Sigmoid colon (tissue), 7 donors: ENCODE data around the gene CD34. TPM values are rescaled to one million over a fixed set of nuclear protein-coding genes. Genes with fewer than 3 reads are reported as not detected.

Experiments used
- DNase-seq: peaks from one replicate; pipeline ENCODE4 v3.0.0-alpha.2; 2019
- H3K27ac ChIP-seq, 4 donors: fragments of 200-600 bp; sonication (generic); one replicate each; pipeline ENCODE4 v1.5.1; 2016 to 2019; ENCODE audit warnings: mild to moderate bottlenecking in 1 of 4
- H3K27me3 ChIP-seq, 3 donors: fragments of 200-600 bp; sonication (generic); one replicate each; pipeline ENCODE4 v1.5.1; 2019; ENCODE audit warnings: mild to moderate bottlenecking in 1 of 3
- H3K36me3 ChIP-seq, 4 donors: fragments of 200-600 bp; sonication (generic); one replicate each; pipeline ENCODE4 v1.5.1; 2016 to 2019
- H3K4me1 ChIP-seq, 4 donors: fragments of 200-600 bp; sonication (generic); one replicate each; pipeline ENCODE4 v1.5.1; 2017 to 2019
- H3K4me3 ChIP-seq, 4 donors: fragments of 200-600 bp; sonication (generic); one replicate each; pipeline ENCODE4 v1.5.1; 2017 to 2019; ENCODE audit warnings: mild to moderate bottlenecking in 2 of 4, moderate library complexity in 1 of 4
- H3K9me3 ChIP-seq, 4 donors: fragments of 200-600 bp in 3 of 4; sonication (generic) in 3 of 4; one replicate each; pipeline versions ENCODE4 v1.5.1 to v1.6.1; 2013 to 2019
- EP300 ChIP-seq, 4 donors: sonication (generic); formaldehyde crosslinking; IDR thresholded peaks; one replicate each; pipeline ENCODE4 v1.6.1; 2017; ENCODE audit warnings: antibody characterized with exemption in 4 of 4
- POLR2A ChIP-seq, 2 donors: fragments of 450-650 bp; IDR thresholded peaks; one replicate each; pipeline ENCODE4 v1.6.1; 2016; ENCODE audit warnings: antibody characterized with exemption in 2 of 2, mild to moderate bottlenecking in 2 of 2, moderate library complexity in 2 of 2
- POLR2AphosphoS5 ChIP-seq, 4 donors: sonication (generic); formaldehyde crosslinking; IDR thresholded peaks; one replicate each; pipeline ENCODE4 v1.6.1; 2017; ENCODE audit warnings: antibody characterized with exemption in 4 of 4
- WGBS, 2 donors: extraction: QIAGEN DNeasy Blood & Tissue Kit; methylation state at CpG; one replicate each; pipeline ENCODE4 v1.1.7; 2013; 5-methylcytosine and 5-hydroxymethylcytosine counted together
- intact Hi-C: fragments of 100-400 bp; cut with DNase I; formaldehyde crosslinking; loops from one replicate; pipeline ENCODE4 v1.15.1; 2023
- polyA plus RNA-seq, 3 donors: library from polyadenylated mRNA; stranded (reverse); fragments of 200-250 nt; gene quantifications; one replicate each; pipeline ENCODE4 v1.2.3, GENCODE V29; 2013
- total RNA-seq, 4 donors: library from RNA; depleted of rRNA; stranded (reverse); fragments of >200 nt; gene quantifications; one replicate each; pipeline ENCODE4 v1.1.0, GENCODE V29; 2016
- TF ChIP-seq, protein P1 (sequence below), 4 experiments: fragments of 450-650 bp in 3 of 4; fragments of 200-600 bp in 1 of 4; IDR thresholded peaks; one replicate each; pipeline ENCODE4 v1.5.1; 2016 to 2019; ENCODE audit warnings: antibody characterized with exemption in 4 of 4, mild to moderate bottlenecking in 3 of 4, moderate library complexity in 2 of 4
- donor health status: healthy with polysubstance abuse.
- donor health status: Bipolar disorder and iron deficiency.
- donor health status: healthy.

The CD34 gene
- total and polyA plus RNA-seq, 7 donors, result 1.8 to 58.7 (median 15.9) TPM

DNA sequence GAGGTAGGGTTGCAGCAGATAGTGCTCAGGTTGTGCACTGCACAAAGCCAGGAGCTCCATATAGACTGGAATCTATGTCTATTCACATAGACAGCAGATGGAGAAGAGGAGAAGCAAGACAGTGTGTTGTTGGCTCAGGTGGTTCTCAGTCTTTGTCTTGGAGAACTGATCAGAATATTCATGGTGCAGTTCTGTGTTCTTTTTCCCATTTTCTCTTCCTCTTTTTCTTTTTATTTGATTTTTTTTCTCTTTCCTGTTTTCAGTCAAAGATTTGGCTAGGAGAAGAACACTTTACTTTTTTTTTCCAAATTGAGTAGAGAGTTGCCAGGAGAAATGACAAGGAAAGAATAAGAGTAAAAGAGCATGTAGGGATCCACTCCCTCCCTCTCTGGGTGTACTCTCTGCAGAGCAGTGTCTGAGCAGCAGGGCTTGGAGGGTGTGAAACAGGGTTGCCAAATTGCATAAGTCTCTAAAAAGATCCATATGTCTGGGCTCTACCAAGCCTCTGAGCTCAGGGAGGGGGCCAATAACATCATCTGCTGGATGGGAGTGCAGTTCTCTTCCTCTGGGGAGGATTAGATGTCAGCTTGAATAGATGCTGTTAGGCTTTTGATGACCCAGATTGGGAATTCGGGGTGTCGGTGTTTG lies 8.7 kb upstream of the CD34 start:
- H3K27ac ChIP-seq, result peak overlapping the region; percentile 46 to 68 (median 55)
- H3K9me3 ChIP-seq, result no peaks in the 10 kb centered on the region
- no peak overlapping the region for H3K4me3 ChIP-seq
- peaks cover 0 to 30% (median 7%) of the 10 kb centered on the region in 4 donors for H3K4me1 ChIP-seq
- H3K27me3 ChIP-seq, result no peaks in the 10 kb centered on the region
- peak; percentile 84 for DNase-seq
- 71 to 81% methylated on average over 2 of the region's 2 CpGs for WGBS, 2 donors
- intact Hi-C loops, result no loop called here
- TF ChIP-seq POLR2AphosphoS5 (IDR thresholded peaks at IDR 0.05) (peak in 2 of 4 donors; percentile 56 to 57), POLR2A (IDR thresholded peaks at IDR 0.05) (no peak), EP300 (IDR thresholded peaks at IDR 0.05) (no peak)
- TF ChIP-seq, protein P1, sequence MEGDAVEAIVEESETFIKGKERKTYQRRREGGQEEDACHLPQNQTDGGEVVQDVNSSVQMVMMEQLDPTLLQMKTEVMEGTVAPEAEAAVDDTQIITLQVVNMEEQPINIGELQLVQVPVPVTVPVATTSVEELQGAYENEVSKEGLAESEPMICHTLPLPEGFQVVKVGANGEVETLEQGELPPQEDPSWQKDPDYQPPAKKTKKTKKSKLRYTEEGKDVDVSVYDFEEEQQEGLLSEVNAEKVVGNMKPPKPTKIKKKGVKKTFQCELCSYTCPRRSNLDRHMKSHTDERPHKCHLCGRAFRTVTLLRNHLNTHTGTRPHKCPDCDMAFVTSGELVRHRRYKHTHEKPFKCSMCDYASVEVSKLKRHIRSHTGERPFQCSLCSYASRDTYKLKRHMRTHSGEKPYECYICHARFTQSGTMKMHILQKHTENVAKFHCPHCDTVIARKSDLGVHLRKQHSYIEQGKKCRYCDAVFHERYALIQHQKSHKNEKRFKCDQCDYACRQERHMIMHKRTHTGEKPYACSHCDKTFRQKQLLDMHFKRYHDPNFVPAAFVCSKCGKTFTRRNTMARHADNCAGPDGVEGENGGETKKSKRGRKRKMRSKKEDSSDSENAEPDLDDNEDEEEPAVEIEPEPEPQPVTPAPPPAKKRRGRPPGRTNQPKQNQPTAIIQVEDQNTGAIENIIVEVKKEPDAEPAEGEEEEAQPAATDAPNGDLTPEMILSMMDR (IDR thresholded peaks at IDR 0.05), result no peak
- H3K36me3 ChIP-seq, result no peaks in the 10 kb centered on the region

DNA sequence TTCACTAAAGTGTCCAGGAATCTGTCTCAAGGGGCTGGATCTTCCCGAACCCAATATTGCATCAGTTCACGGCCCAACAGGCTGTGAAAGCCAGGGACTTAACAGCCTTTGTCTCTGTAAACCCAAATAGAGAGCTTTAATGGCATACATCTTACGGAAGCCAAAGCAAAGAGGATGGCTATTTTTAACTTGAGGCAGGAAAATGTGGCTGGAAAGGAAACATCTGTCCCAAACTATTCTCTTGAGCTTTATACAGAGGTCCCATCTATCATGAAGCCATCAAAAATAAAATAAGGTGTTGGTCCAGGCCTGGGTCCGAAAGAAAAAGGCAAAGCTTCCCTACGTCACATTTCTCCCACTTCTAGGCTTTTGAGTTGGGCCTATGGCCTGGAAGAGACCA lies 7.7 kb upstream of the CD34 start:
- DNase-seq, result no peak
- H3K9me3 ChIP-seq, result no peaks in the 10 kb centered on the region
- intact Hi-C loops, result no loop called here
- H3K4me3 ChIP-seq, result no peak overlapping the region
- H3K36me3 ChIP-seq, result no peaks in the 10 kb centered on the region
- WGBS, 2 donors, result 59 to 84% methylated on average over 5 of the region's 5 CpGs
- peak in 2 of 4 donors; percentile 21 to 43 for TF ChIP-seq POLR2AphosphoS5 (IDR thresholded peaks at IDR 0.05)
- TF ChIP-seq, protein P1 (IDR thresholded peaks at IDR 0.05), result no peak
- no peaks in the 10 kb centered on the region for H3K27me3 ChIP-seq
- H3K4me1 ChIP-seq, result peaks cover 0 to 19% (median 2%) of the 10 kb centered on the region in 4 donors
- H3K27ac ChIP-seq, result peak overlapping the region; percentile 29 to 59 (median 46)

DNA sequence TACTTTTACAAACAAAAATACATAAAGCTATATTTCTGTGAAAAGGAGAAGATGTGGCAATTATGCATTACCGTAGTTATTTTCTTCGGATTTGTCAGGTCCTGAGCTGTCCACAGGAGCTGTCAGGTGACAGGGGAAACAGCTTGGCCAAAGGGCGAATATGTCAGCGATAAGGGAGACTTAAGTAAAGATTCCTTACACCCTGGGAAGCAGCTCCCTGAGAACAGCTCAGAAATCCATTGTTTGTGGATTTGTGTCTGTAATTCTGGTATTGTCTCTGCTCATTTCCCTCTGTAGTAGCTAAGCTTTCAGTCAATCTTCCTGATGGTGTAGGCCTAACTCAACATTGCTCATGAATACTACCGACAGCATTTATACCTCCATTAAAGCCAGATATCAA lies 7.1 kb upstream of the CD34 start:
- peaks cover 0 to 3% (median 0%) of the 10 kb centered on the region in 3 donors for H3K27me3 ChIP-seq
- H3K36me3 ChIP-seq, result no peaks in the 10 kb centered on the region
- H3K27ac ChIP-seq, result peak overlapping the region; percentile 22 to 55 (median 33)
- TF ChIP-seq, protein P1 (IDR thresholded peaks at IDR 0.05), result no peak
- TF ChIP-seq POLR2AphosphoS5 (IDR thresholded peaks at IDR 0.05) (no peak), EP300 (IDR thresholded peaks at IDR 0.05) (no peak), POLR2A (IDR thresholded peaks at IDR 0.05) (no peak)
- H3K9me3 ChIP-seq, result no peaks in the 10 kb centered on the region
- peaks cover 0 to 16% (median 2%) of the 10 kb centered on the region in 4 donors for H3K4me1 ChIP-seq
- no peak overlapping the region for H3K4me3 ChIP-seq
- WGBS, 2 donors, result 63 to 76% methylated on average over 5 of the region's 5 CpGs
- no peak for DNase-seq
- intact Hi-C loops, result no loop called here

DNA sequence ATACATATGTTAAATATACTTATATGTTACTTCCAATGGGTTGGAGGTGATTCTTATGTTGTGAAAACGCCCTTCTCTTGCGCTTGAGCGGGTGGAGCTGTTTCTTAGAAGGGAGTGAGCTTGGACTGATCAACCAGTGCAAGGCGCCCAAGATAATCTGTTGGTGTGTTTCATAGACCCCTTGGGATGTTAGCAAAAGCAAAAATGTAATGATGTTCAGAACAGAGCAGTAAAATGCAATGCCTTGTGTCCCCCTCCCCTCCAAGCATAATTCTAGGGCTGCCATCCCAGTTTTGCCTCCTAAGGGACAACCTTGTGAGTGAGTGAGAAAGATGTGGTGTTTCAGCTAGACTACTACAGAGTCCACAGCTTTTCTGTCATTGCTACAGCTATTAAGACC lies 6.2 kb upstream of the CD34 start:
- Histone ChIP-seq H3K27me3 (peaks cover 0 to 12% (median 0%) of the 10 kb centered on the region in 3 donors), H3K36me3 (no peaks in the 10 kb centered on the region), H3K4me1 (peaks cover 0 to 16% (median 2%) of the 10 kb centered on the region in 4 donors), H3K9me3 (no peaks in the 10 kb centered on the region), H3K27ac (peak overlapping the region in 2 of 4 donors; percentile 23 to 24), H3K4me3 (no peak overlapping the region)
- WGBS, 2 donors, result 92 to 94% methylated on average over 4 of the region's 4 CpGs
- no peak for DNase-seq
- intact Hi-C loops, result no loop called here
- TF ChIP-seq, protein P1 (IDR thresholded peaks at IDR 0.05), result no peak

DNA sequence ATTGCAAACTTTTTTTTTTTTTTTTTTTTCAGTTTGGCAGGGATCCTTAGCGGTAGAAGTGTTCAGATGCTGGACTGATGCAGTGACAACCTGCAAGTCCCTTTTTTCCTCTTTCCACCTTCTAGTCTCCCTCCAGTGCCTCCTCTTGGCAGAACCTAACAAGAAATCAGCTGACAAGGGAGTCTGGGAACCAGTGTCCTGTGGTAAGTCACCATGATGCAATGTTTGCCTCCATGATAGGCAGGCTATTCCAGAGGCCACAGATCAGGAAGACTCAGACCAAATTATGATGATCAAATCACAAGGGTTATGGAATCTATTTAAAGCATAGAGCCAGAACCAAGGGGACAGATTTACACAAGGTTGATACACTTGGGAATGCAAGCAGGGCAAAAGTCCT lies 3.0 kb upstream of the CD34 start:
- Histone ChIP-seq H3K9me3 (no peaks in the 10 kb centered on the region), H3K27ac (no peak overlapping the region), H3K36me3 (no peaks in the 10 kb centered on the region), H3K27me3 (peaks cover 0 to 37% (median 7%) of the 10 kb centered on the region in 3 donors), H3K4me3 (no peak overlapping the region), H3K4me1 (peaks cover 0 to 16% (median 9%) of the 10 kb centered on the region in 4 donors)
- intact Hi-C loops, result no loop called here
- TF ChIP-seq EP300 (IDR thresholded peaks at IDR 0.05), result no peak
- no peak for TF ChIP-seq POLR2A (IDR thresholded peaks at IDR 0.05)
- TF ChIP-seq, protein P1 (IDR thresholded peaks at IDR 0.05), result no peak
- DNase-seq, result no peak
- 96 to 97% methylated on average over 1 of the region's 1 CpG for WGBS, 2 donors
